Measurements from ENCODE around the gene TLDC2. TPM values are rescaled to one million over a fixed set of nuclear protein-coding genes. Genes with fewer than 3 reads are reported as not detected.
A peak's percentile ranks its signal among the peaks of the same experiment; 100 is the strongest.

Gene TLDC2
- total and polyA plus RNA-seq, 2 of the 8 experiments (the other 6 are each of a cell fraction or from before 2014, with no cell fraction given) = 0.29 to 0.34 TPM

- TF ChIP-seq RAD21 (IDR thresholded peaks at IDR 0.05 in 1 of 2, conservative IDR thresholded peaks at IDR 0.05 in 1 of 2; ENCODE audit: low read depth in 2 of 2, low read length in 2 of 2) = no peak
- peak in 1 of 2 experiments; percentile 48; a peak in 1 of 4 replicates for TF ChIP-seq HDAC2 (IDR thresholded peaks at IDR 0.05; ENCODE audit: borderline replicate concordance in 1 of 2, low read depth in 2 of 2, low read length in 2 of 2)
- no peak for TF ChIP-seq ATF2 (IDR thresholded peaks at IDR 0.05; ENCODE audit: low read length)
Observed at GRCh38 chr20:36850759-36851158, 25.2 kb upstream of the TLDC2 start (continued).

Measured in H1 (cell line).